ENCODE measurements around the gene TRPV3. TPM values are rescaled to one million over a fixed set of nuclear protein-coding genes. Genes with fewer than 3 reads are reported as not detected.

The TRPV3 gene
- total and polyA plus RNA-seq, 2 of the 13 experiments (the other 11 are each of a cell fraction or from before 2014, with no cell fraction given): 0.90 to 1.0 TPM

DNA sequence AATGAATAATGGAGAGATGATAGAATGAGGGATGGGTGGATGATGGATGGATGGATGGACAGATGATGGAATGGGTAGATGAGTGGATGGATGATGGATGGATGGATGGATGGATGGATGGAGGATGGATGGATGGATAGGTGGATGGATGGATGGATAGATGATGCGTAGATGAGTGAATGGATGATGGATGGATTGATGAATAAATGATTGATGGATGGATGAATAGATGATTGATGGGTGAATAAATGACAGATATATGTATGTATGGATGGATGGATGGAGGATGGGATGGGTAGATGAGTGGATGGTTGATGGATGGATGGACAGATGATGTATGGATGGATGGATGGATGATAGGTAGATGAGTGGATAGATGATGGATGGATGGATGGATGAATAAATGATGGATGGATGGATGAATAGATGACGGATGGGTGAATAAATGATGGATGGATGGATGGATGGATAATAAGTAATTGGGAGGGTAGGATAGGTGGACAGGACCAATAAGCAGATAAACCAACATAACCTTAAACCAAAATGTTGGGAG, 7.9 kb downstream of the TRPV3 start:
- H3K27me3 ChIP-seq (ENCODE audit: control insufficient read depth in 1 of 2, insufficient read depth in 2 of 2, low read length in 2 of 2): peaks cover 0 to 4% of the 10 kb centered on the region in 2 experiments; a peak in 1 of 5 replicates
- WGBS (ENCODE audit: low lambda C conversion rate): 88% methylated on average over 2 of the region's 2 CpGs
- H3K4me3 ChIP-seq (replicated peaks in 1 of 3; ENCODE audit: insufficient read depth in 1 of 3, low read depth in 2 of 3, low read length in 3 of 3): no peak overlapping the region
- DNase-seq (ENCODE audit: low spot score): no peak
- H3K9me3 ChIP-seq (ENCODE audit: low read length): no peaks in the 10 kb centered on the region
- ChIA-PET CTCF (ENCODE audit: low intra/inter-chr PET ratio, low total read pairs) (no interaction called here), POLR2A (no interaction called here)
- intact Hi-C loops (cut with micrococcal nuclease; ENCODE audit: unreplicated experiment): no loop called here
- H2AFZ ChIP-seq (ENCODE audit: low read length): no peak overlapping the region
- in situ Hi-C loops (cut with HindIII; ENCODE audit: extremely low pct_ligation_motif_present, low pct_unique_long_range_greater_than_20kb): no loop called here
- TF ChIP-seq ZNF17 (CRISPR knock-in tag; IDR thresholded peaks at IDR 0.05): no peak
- TF ChIP-seq, protein P1, sequence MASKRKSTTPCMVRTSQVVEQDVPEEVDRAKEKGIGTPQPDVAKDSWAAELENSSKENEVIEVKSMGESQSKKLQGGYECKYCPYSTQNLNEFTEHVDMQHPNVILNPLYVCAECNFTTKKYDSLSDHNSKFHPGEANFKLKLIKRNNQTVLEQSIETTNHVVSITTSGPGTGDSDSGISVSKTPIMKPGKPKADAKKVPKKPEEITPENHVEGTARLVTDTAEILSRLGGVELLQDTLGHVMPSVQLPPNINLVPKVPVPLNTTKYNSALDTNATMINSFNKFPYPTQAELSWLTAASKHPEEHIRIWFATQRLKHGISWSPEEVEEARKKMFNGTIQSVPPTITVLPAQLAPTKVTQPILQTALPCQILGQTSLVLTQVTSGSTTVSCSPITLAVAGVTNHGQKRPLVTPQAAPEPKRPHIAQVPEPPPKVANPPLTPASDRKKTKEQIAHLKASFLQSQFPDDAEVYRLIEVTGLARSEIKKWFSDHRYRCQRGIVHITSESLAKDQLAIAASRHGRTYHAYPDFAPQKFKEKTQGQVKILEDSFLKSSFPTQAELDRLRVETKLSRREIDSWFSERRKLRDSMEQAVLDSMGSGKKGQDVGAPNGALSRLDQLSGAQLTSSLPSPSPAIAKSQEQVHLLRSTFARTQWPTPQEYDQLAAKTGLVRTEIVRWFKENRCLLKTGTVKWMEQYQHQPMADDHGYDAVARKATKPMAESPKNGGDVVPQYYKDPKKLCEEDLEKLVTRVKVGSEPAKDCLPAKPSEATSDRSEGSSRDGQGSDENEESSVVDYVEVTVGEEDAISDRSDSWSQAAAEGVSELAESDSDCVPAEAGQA (IDR thresholded peaks at IDR 0.05; ENCODE audit: low read depth): no peak
- TF ChIP-seq, protein P1 (CRISPR knock-in tag; IDR thresholded peaks at IDR 0.05; ENCODE audit: borderline replicate concordance): no peak
- no peak for TF ChIP-seq NPAS2 (CRISPR knock-in tag; IDR thresholded peaks at IDR 0.05; ENCODE audit: borderline replicate concordance)
- no peak for TF ChIP-seq ZNF607 (CRISPR knock-in tag; IDR thresholded peaks at IDR 0.05; ENCODE audit: borderline replicate concordance)
- no peak for TF ChIP-seq NBN (conservative IDR thresholded peaks at IDR 0.05)
- no peak for TF ChIP-seq FLYWCH1 (CRISPR knock-in tag; IDR thresholded peaks at IDR 0.05)
- TF ChIP-seq, protein P2, sequence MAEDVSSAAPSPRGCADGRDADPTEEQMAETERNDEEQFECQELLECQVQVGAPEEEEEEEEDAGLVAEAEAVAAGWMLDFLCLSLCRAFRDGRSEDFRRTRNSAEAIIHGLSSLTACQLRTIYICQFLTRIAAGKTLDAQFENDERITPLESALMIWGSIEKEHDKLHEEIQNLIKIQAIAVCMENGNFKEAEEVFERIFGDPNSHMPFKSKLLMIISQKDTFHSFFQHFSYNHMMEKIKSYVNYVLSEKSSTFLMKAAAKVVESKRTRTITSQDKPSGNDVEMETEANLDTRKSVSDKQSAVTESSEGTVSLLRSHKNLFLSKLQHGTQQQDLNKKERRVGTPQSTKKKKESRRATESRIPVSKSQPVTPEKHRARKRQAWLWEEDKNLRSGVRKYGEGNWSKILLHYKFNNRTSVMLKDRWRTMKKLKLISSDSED (CRISPR knock-in tag; IDR thresholded peaks at IDR 0.05): no peak
- no peak for TF ChIP-seq ZNF34 (CRISPR knock-in tag; IDR thresholded peaks at IDR 0.05; ENCODE audit: borderline replicate concordance)
- no peak for TF ChIP-seq SMC3 (IDR thresholded peaks at IDR 0.05; ENCODE audit: low read length)
- no peak for TF ChIP-seq ZFYVE20 (CRISPR knock-in tag; IDR thresholded peaks at IDR 0.05; ENCODE audit: borderline replicate concordance, low read depth)
- H4K20me1 ChIP-seq (ENCODE audit: insufficient read depth, low read length): no peaks in the 10 kb centered on the region
- FAIRE-seq: no peak
- ATAC-seq: no peak
- no peak overlapping the region for H3K4me2 ChIP-seq (ENCODE audit: low read depth, low read length)
- no TSS peak for BruUV-seq (replicated peaks)
- H3K9ac ChIP-seq (ENCODE audit: insufficient read depth, low read depth, low read length): no peak overlapping the region
- no peak overlapping the region for H3K27ac ChIP-seq (ENCODE audit: extremely low read length, insufficient read depth, low read length)
- H3K4me1 ChIP-seq (ENCODE audit: insufficient read depth, low read length): peaks cover 30% of the 10 kb centered on the region
- no peaks in the 10 kb centered on the region for H3K36me3 ChIP-seq (replicated peaks in 1 of 2; ENCODE audit: control insufficient read depth in 1 of 2, insufficient read depth in 2 of 2, low read length in 2 of 2)
- no peaks in the 10 kb centered on the region for H3K79me2 ChIP-seq (ENCODE audit: insufficient read depth, low read length)
